GM10847 (cell line): ENCODE measurements around the gene ANK3.

Experiments used
- POLR2A ChIP-seq: IDR thresholded peaks from 2 replicates; pipeline ENCODE4 v1.6.1; 2011; ENCODE audit not compliant: insufficient read length; ENCODE audit errors: extremely low read depth

The ANK3 gene

DNA sequence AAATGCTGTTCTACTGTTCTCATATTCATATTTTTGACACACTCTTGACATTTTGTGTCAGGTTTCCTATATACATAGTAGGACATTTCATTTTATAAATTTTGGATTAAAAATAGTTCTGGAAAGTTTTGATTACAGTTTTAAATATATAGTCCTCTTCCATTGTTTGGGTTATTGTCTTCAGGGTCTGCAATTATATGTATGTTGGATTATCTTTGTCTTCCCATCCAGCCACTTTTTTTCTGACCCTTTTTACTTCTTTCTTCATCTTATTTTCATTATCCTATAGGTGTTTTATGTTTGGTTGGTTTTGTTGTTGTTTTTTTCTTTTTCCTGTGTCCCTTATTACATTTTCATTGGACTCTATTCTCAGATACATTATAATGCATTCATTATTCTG, 412.2 kb downstream of the ANK3 start:
- TF ChIP-seq POLR2A, result no peak

DNA sequence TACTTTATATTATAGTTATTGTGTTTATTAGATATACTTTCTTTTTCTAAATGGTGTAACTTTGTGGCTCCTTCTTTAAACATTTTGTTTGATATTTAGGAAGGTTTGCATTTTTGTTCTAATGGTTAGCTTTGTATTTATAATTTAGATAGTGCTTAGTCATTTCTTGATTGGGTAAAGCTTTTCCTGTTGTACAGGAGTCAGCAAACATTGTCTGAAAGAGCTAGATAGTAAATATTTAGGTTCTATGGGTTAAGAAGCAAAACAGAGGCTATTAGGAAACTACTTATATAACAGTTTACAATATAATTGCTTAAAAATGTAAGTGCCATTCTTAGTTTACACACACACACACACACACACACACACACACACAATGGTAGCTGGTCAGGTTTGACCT, 412.8 kb downstream of the ANK3 start:
- no peak for TF ChIP-seq POLR2A
